HepG2 (cell line): ENCODE measurements around the gene CCT7. TPM values are rescaled to one million over a fixed set of nuclear protein-coding genes. Genes with fewer than 3 reads are reported as not detected.
A peak's percentile ranks its signal among the peaks of the same experiment; 100 is the strongest.

Source experiments
- ATAC-seq: fragments of 200-7000 bp; cut with Tn5 transposase; 3 replicates; pipeline ENCODE4 v1.9.1; 2020; ENCODE audit warnings: mild to moderate bottlenecking, moderate library complexity
- BruUV-seq: library from RNA; stranded (reverse); fragments of 400-500 nt; replicated peaks from 2 replicates; lab custom pipeline; 2021; lab: Mats Ljungman, UMichigan
- CTCF ChIA-PET: fragments of 300-600 bp; formaldehyde crosslinking; extraction: SDS; loops from one replicate; lab custom pipeline; 2021; ENCODE audit warnings: low total read pairs, inconsistent platforms, low intra/inter-chr PET ratio; lab: Yijun Ruan, JAX
- POLR2A ChIA-PET: fragments of 350-600 bp; sonication (Branson Sonifier 250); formaldehyde crosslinking; loops from one replicate; lab custom pipeline; 2020; ENCODE audit warnings: antibody characterized with exemption, inconsistent platforms; lab: Yijun Ruan, JAX
- DNase-seq: peaks from one replicate; pipeline ENCODE4 v3.0.0-alpha.2; 2015; ENCODE audit warnings: low spot score
- FAIRE-seq: peaks from 3 replicates; lab custom pipeline; 2011; peaks lifted over from hg19 to GRCh38; lab: Jason Lieb, UNC
- H2AFZ ChIP-seq: one replicate; pipeline ENCODE4 v1.6.1; 2011; ENCODE audit warnings: low read length, inconsistent platforms
- H3K27ac ChIP-seq: fragments of 300-600 bp; 3 replicates; pipeline ENCODE4 v1.8.0; 2011; ENCODE audit warnings: mixed run types, mild to moderate bottlenecking, mixed read lengths, low read length, inconsistent platforms; ENCODE audit not compliant: insufficient read depth; ENCODE audit errors: extremely low read length
- H3K27me3 ChIP-seq, 2 experiments: fragments of 200-600 bp in 1 of 2; 2 replicates in 1 of 2; 3 replicates in 1 of 2; pipeline versions ENCODE4 v1.6.0 to v1.8.0; 2011; ENCODE audit warnings: low read length in 2 of 2, mild to moderate bottlenecking in 2 of 2, moderate library complexity in 2 of 2, inconsistent platforms in 1 of 2; ENCODE audit not compliant: insufficient read depth in 2 of 2, control insufficient read depth in 1 of 2
- H3K36me3 ChIP-seq, 2 experiments: fragments of 200-600 bp in 1 of 2; replicated peaks in 1 of 2; 2 replicates in 1 of 2; 3 replicates in 1 of 2; pipeline versions ENCODE4 v1.5.1 to v1.8.0; 2011; ENCODE audit warnings: low read length in 2 of 2, inconsistent platforms in 1 of 2; ENCODE audit not compliant: insufficient read depth in 2 of 2, control insufficient read depth in 1 of 2
- H3K4me1 ChIP-seq: 2 replicates; pipeline ENCODE4 v1.5.1; 2012; ENCODE audit warnings: low read length, inconsistent platforms; ENCODE audit not compliant: insufficient read depth
- H3K4me2 ChIP-seq: 2 replicates; pipeline ENCODE4 v1.6.0; 2011; ENCODE audit warnings: low read depth, low read length, inconsistent platforms
- H3K4me3 ChIP-seq, 3 experiments: fragments of 200-600 bp in 1 of 3; sonication (generic), shearing (Covaris generic) in 1 of 3; replicated peaks in 1 of 3; 2 replicates each; pipeline ENCODE4 v1.5.1; 2011 to 2016; ENCODE audit warnings: low read length in 3 of 3, inconsistent platforms in 2 of 3, low read depth in 2 of 3, mild to moderate bottlenecking in 2 of 3, control low read depth in 1 of 3, mixed read lengths in 1 of 3; ENCODE audit not compliant: insufficient read depth in 1 of 3
- H3K79me2 ChIP-seq: one replicate; pipeline ENCODE4 v1.6.1; 2011; ENCODE audit warnings: low read length, inconsistent platforms; ENCODE audit not compliant: insufficient read depth
- H3K9ac ChIP-seq: 2 replicates; pipeline ENCODE4 v1.6.0; 2011; ENCODE audit warnings: mild to moderate bottlenecking, low read depth, low read length, inconsistent platforms; ENCODE audit not compliant: insufficient read depth
- H3K9me3 ChIP-seq: 2 replicates; pipeline ENCODE4 v1.5.1; 2012; ENCODE audit warnings: mild to moderate bottlenecking, low read length
- H4K20me1 ChIP-seq: 2 replicates; pipeline ENCODE4 v1.6.0; 2011; ENCODE audit warnings: inconsistent platforms, mild to moderate bottlenecking, low read length, moderate library complexity; ENCODE audit not compliant: insufficient read depth
- E2F2 ChIP-seq: sonication (generic); formaldehyde crosslinking; IDR thresholded peaks from 2 replicates; pipeline ENCODE4 v1.4.0; 2020; ENCODE audit warnings: missing genetic modification reagents, borderline replicate concordance
- GATAD2A ChIP-seq: IDR thresholded peaks from 2 replicates; pipeline ENCODE4 v1.6.1; 2016
- KDM3A ChIP-seq: IDR thresholded peaks from 2 replicates; pipeline ENCODE4 v1.6.1; 2018; ENCODE audit warnings: low read depth, missing compliant biosample characterization
- LCORL ChIP-seq, 2 experiments: fragments of 450-650 bp in 1 of 2; sonication (generic) in 1 of 2; formaldehyde crosslinking in 1 of 2; IDR thresholded peaks; 2 replicates each; pipeline versions ENCODE4 v1.5.0 to v1.6.1; 2017 to 2020; ENCODE audit warnings: antibody characterized with exemption in 1 of 2, missing genetic modification reagents in 1 of 2
- RAD21 ChIP-seq: fragments of 450-650 bp; formaldehyde crosslinking; IDR thresholded peaks from 2 replicates; pipeline ENCODE4 v1.5.0; 2020; ENCODE audit warnings: mild to moderate bottlenecking
- SALL2 ChIP-seq: sonication (generic); formaldehyde crosslinking; IDR thresholded peaks from 2 replicates; pipeline ENCODE4 v1.8.1; 2023; ENCODE audit warnings: mild to moderate bottlenecking, missing genetic modification reagents, inconsistent platforms
- SETDB1 ChIP-seq: sonication (generic); formaldehyde crosslinking; IDR thresholded peaks from 2 replicates; pipeline ENCODE4 v1.5.1; 2020; ENCODE audit warnings: missing genetic modification reagents, mild to moderate bottlenecking, borderline replicate concordance
- ZFP62 ChIP-seq: sonication (generic); formaldehyde crosslinking; IDR thresholded peaks from 2 replicates; pipeline ENCODE4 v1.4.0; 2020; ENCODE audit warnings: missing genetic modification reagents
- ZNF3 ChIP-seq: IDR thresholded peaks from 2 replicates; pipeline ENCODE4 v1.7.0; 2017; ENCODE audit warnings: inconsistent platforms
- ZNF766 ChIP-seq: sonication (generic); formaldehyde crosslinking; IDR thresholded peaks from 2 replicates; pipeline ENCODE4 v1.5.0; 2020; ENCODE audit warnings: missing genetic modification reagents, borderline replicate concordance
- ZNF883 ChIP-seq: sonication (generic); formaldehyde crosslinking; IDR thresholded peaks from 2 replicates; pipeline ENCODE4 v1.5.1; 2020; ENCODE audit warnings: mild to moderate bottlenecking, missing genetic modification reagents; ENCODE audit errors: not compliant biosample characterization
- WGBS: methylation state at CpG from one replicate; pipeline ENCODE4 v1.1.6; 2017; ENCODE audit warnings: low lambda C conversion rate; 5-methylcytosine and 5-hydroxymethylcytosine counted together
- in situ Hi-C: cut with HindIII; loops from 2 replicates; pipeline ENCODE4 v1.10.0; 2017; ENCODE audit warnings: low pct_unique_long_range_greater_than_20kb; ENCODE audit not compliant: extremely low pct_ligation_motif_present
- intact Hi-C: fragments of 100-400 bp; cut with micrococcal nuclease; formaldehyde crosslinking; loops from one replicate; pipeline ENCODE4 v1.10.0; 2022; ENCODE audit not compliant: unreplicated experiment
- polyA plus RNA-seq, 8 experiments: library from polyadenylated mRNA; depleted of rRNA in 3 of 8; stranded (reverse) in 7 of 8; unstranded in 1 of 8; fragments of >200 nt; fragmentation: Illumina TruSeq in 4 of 8; extraction: Trizol in 4 of 8; gene quantifications; 2 replicates each; pipeline versions ENCODE4 v1.2.1 to v1.2.3, GENCODE V29; 2011 to 2016; ENCODE audit warnings: low read depth in 4 of 8, missing spikeins in 1 of 8, mixed read lengths in 1 of 8; ENCODE audit not compliant: insufficient read depth in 1 of 8
- total RNA-seq, 5 experiments: library from RNA; depleted of rRNA; stranded (reverse); fragments of >200 nt; fragmentation: Illumina TruSeq; extraction: Trizol; gene quantifications; 2 replicates each; pipeline ENCODE4 v1.2.3, GENCODE V29; 2016; ENCODE audit warnings: low read depth in 1 of 5
- TF ChIP-seq, protein P1 (sequence below): sonication (generic); formaldehyde crosslinking; IDR thresholded peaks from 2 replicates; pipeline ENCODE4 v1.8.1; 2023; ENCODE audit warnings: mild to moderate bottlenecking, missing genetic modification reagents
- TF ChIP-seq, protein P2 (sequence below): sonication (generic); formaldehyde crosslinking; IDR thresholded peaks from 2 replicates; pipeline ENCODE4 v1.4.0; 2020; ENCODE audit warnings: missing genetic modification reagents
- TF ChIP-seq, protein P3 (sequence below): sonication (generic); formaldehyde crosslinking; IDR thresholded peaks from 2 replicates; pipeline ENCODE4 v1.4.0; 2020; ENCODE audit warnings: low read depth, missing genetic modification reagents

CCT7 gene
- total and polyA plus RNA-seq, 2 of the 13 experiments (the other 11 are each of a cell fraction or from before 2014, with no cell fraction given): 347 to 517 TPM

GRCh38 chr2:73212098-73212447 is 22.0 kb upstream of the CCT7 start (continued):
- TF ChIP-seq, protein P1, sequence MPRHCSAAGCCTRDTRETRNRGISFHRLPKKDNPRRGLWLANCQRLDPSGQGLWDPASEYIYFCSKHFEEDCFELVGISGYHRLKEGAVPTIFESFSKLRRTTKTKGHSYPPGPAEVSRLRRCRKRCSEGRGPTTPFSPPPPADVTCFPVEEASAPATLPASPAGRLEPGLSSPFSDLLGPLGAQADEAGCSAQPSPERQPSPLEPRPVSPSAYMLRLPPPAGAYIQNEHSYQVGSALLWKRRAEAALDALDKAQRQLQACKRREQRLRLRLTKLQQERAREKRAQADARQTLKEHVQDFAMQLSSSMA: peak; percentile 58; the same call in 1 of the 2 replicates

DNA sequence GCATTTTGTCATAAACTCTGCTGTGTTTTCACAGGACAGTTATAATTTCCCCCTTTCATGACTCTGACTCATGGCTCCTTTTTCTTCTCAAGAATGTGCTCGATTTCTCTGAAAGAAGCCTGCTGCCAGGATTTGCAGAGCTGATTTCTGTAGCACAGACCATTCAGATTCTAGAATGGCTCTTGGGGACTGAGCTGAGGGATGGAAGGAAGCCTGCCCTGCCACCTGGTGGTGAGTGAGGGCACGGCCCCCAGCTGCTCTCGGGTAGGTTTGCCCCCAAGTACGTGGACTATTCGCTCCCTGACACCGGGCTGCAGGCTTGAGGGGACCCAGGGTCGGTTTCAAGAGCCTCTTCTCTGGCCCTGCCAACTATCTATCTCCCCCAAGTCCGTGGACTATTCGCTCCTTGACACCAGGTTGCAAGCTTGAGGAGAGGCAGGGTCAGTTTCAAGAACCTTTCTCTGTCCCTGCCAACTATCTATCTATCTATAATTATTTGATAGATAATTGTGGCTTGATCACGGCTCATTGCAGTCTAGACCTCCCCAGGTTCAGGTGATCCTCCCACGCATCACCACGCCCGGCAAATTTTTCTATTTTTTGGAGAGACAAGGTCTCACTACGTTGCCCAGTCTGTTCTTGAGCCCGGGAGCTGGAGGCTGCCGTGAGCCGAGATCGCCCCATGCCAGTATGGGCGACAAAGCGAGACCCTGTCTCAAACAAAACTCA is 21.5 kb upstream of the CCT7 start:
- Histone ChIP-seq H3K4me3 (peak overlapping the region; percentile 50 to 93 (median 86)), H3K36me3 (peaks cover 0 to 3% of the 10 kb centered on the region in 2 experiments; a peak in 2 of 5 replicates), H2AFZ (peak overlapping the region; percentile 45), H3K9me3 (no peaks in the 10 kb centered on the region), H3K9ac (peak overlapping the region; percentile 96), H3K79me2 (peaks cover 34% of the 10 kb centered on the region), H3K27me3 (no peaks in the 10 kb centered on the region), H4K20me1 (peaks cover 9% of the 10 kb centered on the region; the same call in 1 of the 2 replicates), H3K27ac (peak overlapping the region; percentile 92), H3K4me1 (peaks cover 72% of the 10 kb centered on the region), H3K4me2 (peak overlapping the region; percentile 99)
- DNase-seq (peak; percentile 78), FAIRE-seq (peak; percentile 83), ATAC-seq (peak; percentile 76)
- ChIA-PET CTCF (interaction anchor here (1.4 to 2.9 kb wide), 4 partner anchors 35 to 320 kb away, joined by 6 to 74 read pairs (median 10); no protein-coding TSS in a partner anchor), POLR2A (interaction anchor here (0.5 to 4.5 kb wide), 35 partner anchors 8 to 1245 kb away, joined by 3 to 125 read pairs (median 5); partner anchors contain the start of genes ALMS1, CCT7, EGR4 and FBXO41)
- no TSS peak for BruUV-seq
- under 1% methylated on average over 18 of the region's 20 CpGs for WGBS
- in situ Hi-C loops (loop anchor here (5.0 kb wide), 1 partner anchor 35 kb away; no protein-coding TSS in a partner anchor), intact Hi-C loops (loop anchor here (1.0 to 10.0 kb wide), 5 partner anchors 22 to 172 kb away; partner anchors contain the start of gene ALMS1)
- TF ChIP-seq GATAD2A (0 out of 2 replicates have a peak, but pooled peaks have one; percentile 25), ZNF3 (peak; percentile 7; the same call in 1 of the 2 replicates), SETDB1 (CRISPR knock-in tag) (no peak), RAD21 (CRISPR knock-in tag) (peak; percentile 89), KDM3A (peak; percentile 9; the same call in 1 of the 2 replicates), ZFP62 (CRISPR knock-in tag) (no peak), ZNF766 (0 out of 2 replicates have a peak, but pooled peaks have one; percentile 22), E2F2 (CRISPR knock-in tag) (0 out of 2 replicates have a peak, but pooled peaks have one; percentile 71), LCORL (IDR thresholded peaks at IDR 0.05) (no peak), LCORL (CRISPR knock-in tag; IDR thresholded peaks at IDR 0.05) (peak; percentile 73; the same call in 1 of the 2 replicates), SALL2 (CRISPR knock-in tag) (no peak), ZNF883 (peak; percentile 12)
- TF ChIP-seq, protein P2, sequence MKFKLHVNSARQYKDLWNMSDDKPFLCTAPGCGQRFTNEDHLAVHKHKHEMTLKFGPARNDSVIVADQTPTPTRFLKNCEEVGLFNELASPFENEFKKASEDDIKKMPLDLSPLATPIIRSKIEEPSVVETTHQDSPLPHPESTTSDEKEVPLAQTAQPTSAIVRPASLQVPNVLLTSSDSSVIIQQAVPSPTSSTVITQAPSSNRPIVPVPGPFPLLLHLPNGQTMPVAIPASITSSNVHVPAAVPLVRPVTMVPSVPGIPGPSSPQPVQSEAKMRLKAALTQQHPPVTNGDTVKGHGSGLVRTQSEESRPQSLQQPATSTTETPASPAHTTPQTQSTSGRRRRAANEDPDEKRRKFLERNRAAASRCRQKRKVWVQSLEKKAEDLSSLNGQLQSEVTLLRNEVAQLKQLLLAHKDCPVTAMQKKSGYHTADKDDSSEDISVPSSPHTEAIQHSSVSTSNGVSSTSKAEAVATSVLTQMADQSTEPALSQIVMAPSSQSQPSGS (CRISPR knock-in tag): 0 out of 2 replicates have a peak, but pooled peaks have one; percentile 40
- TF ChIP-seq, protein P3, sequence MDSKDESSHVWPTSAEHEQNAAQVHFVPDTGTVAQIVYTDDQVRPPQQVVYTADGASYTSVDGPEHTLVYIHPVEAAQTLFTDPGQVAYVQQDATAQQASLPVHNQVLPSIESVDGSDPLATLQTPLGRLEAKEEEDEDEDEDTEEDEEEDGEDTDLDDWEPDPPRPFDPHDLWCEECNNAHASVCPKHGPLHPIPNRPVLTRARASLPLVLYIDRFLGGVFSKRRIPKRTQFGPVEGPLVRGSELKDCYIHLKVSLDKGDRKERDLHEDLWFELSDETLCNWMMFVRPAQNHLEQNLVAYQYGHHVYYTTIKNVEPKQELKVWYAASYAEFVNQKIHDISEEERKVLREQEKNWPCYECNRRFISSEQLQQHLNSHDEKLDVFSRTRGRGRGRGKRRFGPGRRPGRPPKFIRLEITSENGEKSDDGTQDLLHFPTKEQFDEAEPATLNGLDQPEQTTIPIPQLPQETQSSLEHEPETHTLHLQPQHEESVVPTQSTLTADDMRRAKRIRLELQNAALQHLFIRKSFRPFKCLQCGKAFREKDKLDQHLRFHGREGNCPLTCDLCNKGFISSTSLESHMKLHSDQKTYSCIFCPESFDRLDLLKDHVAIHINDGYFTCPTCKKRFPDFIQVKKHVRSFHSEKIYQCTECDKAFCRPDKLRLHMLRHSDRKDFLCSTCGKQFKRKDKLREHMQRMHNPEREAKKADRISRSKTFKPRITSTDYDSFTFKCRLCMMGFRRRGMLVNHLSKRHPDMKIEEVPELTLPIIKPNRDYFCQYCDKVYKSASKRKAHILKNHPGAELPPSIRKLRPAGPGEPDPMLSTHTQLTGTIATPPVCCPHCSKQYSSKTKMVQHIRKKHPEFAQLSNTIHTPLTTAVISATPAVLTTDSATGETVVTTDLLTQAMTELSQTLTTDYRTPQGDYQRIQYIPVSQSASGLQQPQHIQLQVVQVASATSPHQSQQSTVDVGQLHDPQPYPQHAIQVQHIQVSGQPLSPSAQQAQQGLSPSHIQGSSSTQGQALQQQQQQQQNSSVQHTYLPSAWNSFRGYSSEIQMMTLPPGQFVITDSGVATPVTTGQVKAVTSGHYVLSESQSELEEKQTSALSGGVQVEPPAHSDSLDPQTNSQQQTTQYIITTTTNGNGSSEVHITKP: no peak
